ENCODE measurements around the gene AKTIP. TPM values are rescaled to one million over a fixed set of nuclear protein-coding genes. Genes with fewer than 3 reads are reported as not detected.

Gene AKTIP
- total and polyA plus RNA-seq, 2 of the 4 experiments (the other 2 are of a cell fraction) = 17.7 to 19.9 TPM

- WGBS, 2 experiments (ENCODE audit: extremely low coverage in 2 of 2, insufficient read length in 1 of 2) = no CpG with 5 or more reads among the region's 1 CpG
- Histone ChIP-seq H4K20me1 (ENCODE audit: insufficient read depth, low read length) (no peaks in the 10 kb centered on the region), H4K91ac (ENCODE audit: insufficient read depth, low read depth, low read length) (no peak overlapping the region), H3K9me3 (ENCODE audit: control insufficient read depth, insufficient read depth, low read length) (no peaks in the 10 kb centered on the region), H3K23ac (ENCODE audit: low read depth, low read length) (no peak overlapping the region), H2AK9ac (replicated peaks; ENCODE audit: low read depth, low read length, poor library complexity) (no peak overlapping the region), H3K9me1 (ENCODE audit: insufficient read depth, low read length) (no peaks in the 10 kb centered on the region), H2AK5ac (ENCODE audit: low read depth, low read length) (no peak overlapping the region), H2BK20ac (ENCODE audit: low read depth, low read length) (no peak overlapping the region), H3K9ac (ENCODE audit: low read depth, low read length) (no peak overlapping the region), H3K4me1 (ENCODE audit: control insufficient read depth, insufficient read depth, low read length) (peaks cover 2% of the 10 kb centered on the region; the same call in 1 of the 2 replicates), H3K4me2 (ENCODE audit: low read depth, low read length) (no peak overlapping the region), H3K36me3 (ENCODE audit: control insufficient read depth, insufficient read depth, low read length) (peaks cover 27% of the 10 kb centered on the region), H2BK5ac (ENCODE audit: low read depth, low read length, poor library complexity, severe bottlenecking) (no peak overlapping the region), H3K14ac (replicated peaks; ENCODE audit: low read depth, low read length) (no peak overlapping the region), H2BK120ac (ENCODE audit: low read depth, low read length) (no peak overlapping the region), H4K8ac (ENCODE audit: low read depth in 2 of 2, low read length in 2 of 2) (no peak overlapping the region), H4K5ac (ENCODE audit: low read depth, low read length) (no peak overlapping the region), H3K56ac (ENCODE audit: extremely low read depth, insufficient read depth, low read length) (no peak overlapping the region), H3K79me1 (ENCODE audit: low read depth in 1 of 2, low read length in 2 of 2) (no peaks in the 10 kb centered on the region; a peak in 1 of 4 replicates), H3K27me3 (ENCODE audit: control insufficient read depth, insufficient read depth, low read length) (no peaks in the 10 kb centered on the region), H2AFZ (replicated peaks; ENCODE audit: low read length, poor library complexity) (no peak overlapping the region), H2BK15ac (ENCODE audit: low read depth, low read length) (no peak overlapping the region), H3K18ac (ENCODE audit: low read depth, low read length) (no peak overlapping the region), H3K4me3 (ENCODE audit: insufficient read depth, low read depth, low read length) (no peak overlapping the region), H3K27ac (ENCODE audit: insufficient read depth, low read length) (no peak overlapping the region), H3K4ac (ENCODE audit: low read depth, low read length) (no peak overlapping the region)
- intact Hi-C loops (cut with micrococcal nuclease) (no loop called here), dilution Hi-C loops (cut with HindIII; ENCODE audit: low sequenced_read_pairs, unreplicated experiment) (no loop called here), in situ Hi-C loops (cut with MboI; ENCODE audit: low sequenced_read_pairs) (no loop called here)
- ChIA-PET CTCF (no interaction called here), POLR2A (ENCODE audit: unreplicated experiment) (no interaction called here)
- DNase-seq = no peak
- ATAC-seq (ENCODE audit: low read depth) = no peak
- no peak for TF ChIP-seq CHD1 (IDR thresholded peaks at IDR 0.05; ENCODE audit: low read depth, low read length)
- TF ChIP-seq RCOR1 (IDR thresholded peaks at IDR 0.05; ENCODE audit: insufficient replicate concordance, low read length) = no peak
- no peak for TF ChIP-seq RAD21 (IDR thresholded peaks at IDR 0.05; ENCODE audit: low read length)
- no peak for TF ChIP-seq CTCF (conservative IDR thresholded peaks at IDR 0.05; ENCODE audit: low read depth, low read length)
- TF ChIP-seq RFX5 (IDR thresholded peaks at IDR 0.05; ENCODE audit: low read depth, low read length) = no peak
- TF ChIP-seq USF2 (IDR thresholded peaks at IDR 0.05; ENCODE audit: low read depth, low read length) = no peak
- TF ChIP-seq SMC3 (IDR thresholded peaks at IDR 0.05; ENCODE audit: low read depth, low read length) = no peak
- TF ChIP-seq POLR2A (IDR thresholded peaks at IDR 0.05; ENCODE audit: low read depth, low read length) = no peak
- no peak for TF ChIP-seq BHLHE40 (IDR thresholded peaks at IDR 0.05; ENCODE audit: low read depth, low read length)
- TF ChIP-seq CEBPB (IDR thresholded peaks at IDR 0.05; ENCODE audit: low read depth, low read length) = no peak
- TF ChIP-seq ELK1 (IDR thresholded peaks at IDR 0.05; ENCODE audit: borderline replicate concordance, low read depth, low read length) = no peak
- TF ChIP-seq MAFK (IDR thresholded peaks at IDR 0.05; ENCODE audit: low read depth, low read length) = no peak
- no peak for TF ChIP-seq FOS (IDR thresholded peaks at IDR 0.05; ENCODE audit: low read depth, low read length)
- TF ChIP-seq NFE2L2 (IDR thresholded peaks at IDR 0.05; ENCODE audit: low read depth, low read length) = no peak
- no TSS peak for BruUV-seq (replicated peaks)
These were observed 13.3 kb downstream of the AKTIP start for GRCh38 chr16:53489755-53490154.
